Stimulated activated CD4-positive, alpha-beta T cell treated with anti-CD3 and anti-CD28 coated beads, Interleukin-12 subunit alpha, Interleukin-12 subunit beta, amount 100 ng/mL, for 4 hours (primary cell): ENCODE data around the gene RAB9B.

Experiments
- DNase-seq: peaks from one replicate; pipeline ENCODE4 v3.0.0-alpha.2; 2020

RAB9B gene

GRCh38 chrX:103806862-103807474 lies 25.1 kb downstream of the RAB9B start:
- no peak for DNase-seq

- no peak for DNase-seq
Measured at GRCh38 chrX:103805860-103806259, 26.2 kb downstream of the RAB9B start.

- DNase-seq, result no peak
Measured at GRCh38 chrX:103800318-103800717, 31.7 kb downstream of the RAB9B start.

GRCh38 chrX:103797691-103798090 lies 34.4 kb downstream of the RAB9B start:
- DNase-seq, result no peak

GRCh38 chrX:103794119-103794518 lies 37.9 kb downstream of the RAB9B start:
- DNase-seq, result no peak

GRCh38 chrX:103793545-103793940 lies 38.5 kb downstream of the RAB9B start:
- no peak for DNase-seq

GRCh38 chrX:103792916-103793544 lies 39.0 kb downstream of the RAB9B start:
- no peak for DNase-seq

- DNase-seq, result no peak
Measured at GRCh38 chrX:103791826-103792485, 40.1 kb downstream of the RAB9B start.

GRCh38 chrX:103791228-103791627 lies 40.8 kb downstream of the RAB9B start:
- no peak for DNase-seq

- DNase-seq, result no peak
Measured at GRCh38 chrX:103789004-103789403, 43.1 kb downstream of the RAB9B start.

GRCh38 chrX:103783971-103784370 lies 48.1 kb downstream of the RAB9B start:
- DNase-seq, result no peak

- no peak for DNase-seq
Measured at GRCh38 chrX:103783196-103783595, 48.9 kb downstream of the RAB9B start.

GRCh38 chrX:103782640-103783039 lies 49.4 kb downstream of the RAB9B start:
- DNase-seq, result no peak

GRCh38 chrX:103781706-103782105 lies 50.4 kb downstream of the RAB9B start:
- DNase-seq, result no peak

- no peak for DNase-seq
Measured at GRCh38 chrX:103781062-103781402, 51.0 kb downstream of the RAB9B start.

- DNase-seq, result no peak
Measured at GRCh38 chrX:103780336-103781061, 51.6 kb downstream of the RAB9B start.

GRCh38 chrX:103779141-103779789 lies 52.8 kb downstream of the RAB9B start:
- DNase-seq, result no peak

- DNase-seq, result no peak
Measured at GRCh38 chrX:103776546-103776945, 55.5 kb downstream of the RAB9B start, which contains the start of gene PLP1. Gene PLP1 (plus strand): TSS chrX:103776840. CDS start chrX:103776996, 156 bp downstream.

- DNase-seq, result no peak
Measured at GRCh38 chrX:103774070-103774642, 57.9 kb downstream of the RAB9B start.

- no peak for DNase-seq
Measured at GRCh38 chrX:103773445-103773844, 58.6 kb downstream of the RAB9B start.
